Measurements from ENCODE around the gene SHMT1.
A peak's percentile ranks its signal among the peaks of the same experiment; 100 is the strongest.

SHMT1 gene

GRCh38 chr17:18321309-18321708 is 42.0 kb downstream of the SHMT1 start:
- no peak overlapping the region for H3K4me3 ChIP-seq (replicated peaks; ENCODE audit: low read depth, low read length)
- TF ChIP-seq CTCF (IDR thresholded peaks at IDR 0.05; ENCODE audit: low read depth, low read length, missing control alignments) = peak; percentile 25
- no peak for DNase-seq (ENCODE audit: extremely low read depth, low read depth)

- no peak for TF ChIP-seq CTCF (IDR thresholded peaks at IDR 0.05; ENCODE audit: low read depth, low read length, missing control alignments)
- no peak overlapping the region for H3K4me3 ChIP-seq (replicated peaks; ENCODE audit: low read depth, low read length)
- DNase-seq (ENCODE audit: extremely low read depth, low read depth) = no peak
Observed at GRCh38 chr17:18320301-18320700, 43.0 kb downstream of the SHMT1 start.

DNA sequence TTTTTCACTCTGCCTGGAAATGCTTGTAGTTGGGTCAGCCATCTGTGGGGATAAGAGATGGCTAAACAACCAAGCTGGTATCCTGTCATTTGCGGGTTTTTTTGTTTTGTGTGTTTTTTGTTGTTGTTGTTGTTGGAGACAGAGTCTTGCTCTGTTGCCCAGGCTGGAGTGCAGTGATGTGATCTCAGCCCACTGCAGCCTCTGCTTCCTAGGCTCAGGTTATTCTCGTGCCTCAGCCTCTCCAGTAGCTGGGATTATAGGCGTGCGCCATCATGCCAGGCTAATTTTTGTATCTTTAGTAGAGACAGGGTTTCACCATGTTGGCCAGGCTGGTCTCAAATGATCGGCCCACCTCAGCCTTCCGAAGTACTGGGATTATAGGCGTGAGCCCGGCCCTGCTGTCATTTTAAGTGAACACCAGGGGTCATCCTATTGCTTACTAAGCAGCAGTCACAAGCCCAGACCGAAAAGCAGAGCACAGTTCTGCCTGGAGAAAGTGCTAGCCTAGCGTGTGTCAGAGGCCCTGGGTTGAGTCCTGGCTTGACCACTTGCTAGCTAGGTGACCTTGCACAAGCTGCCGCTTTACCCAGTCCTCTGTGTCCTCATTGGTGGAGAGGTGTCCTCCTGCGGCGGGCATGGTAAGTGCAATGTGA is 43.6 kb downstream of the SHMT1 start:
- peak; percentile 29 for DNase-seq (ENCODE audit: extremely low read depth, low read depth)
- 0 out of 2 replicates have a peak overlapping the region, but pooled peaks have one; percentile 17 for H3K4me3 ChIP-seq (replicated peaks; ENCODE audit: low read depth, low read length)
- peak; percentile 47 for TF ChIP-seq CTCF (IDR thresholded peaks at IDR 0.05; ENCODE audit: low read depth, low read length, missing control alignments)

GRCh38 chr17:18318771-18319450 is 44.4 kb downstream of the SHMT1 start:
- no peak for TF ChIP-seq CTCF (IDR thresholded peaks at IDR 0.05; ENCODE audit: low read depth, low read length, missing control alignments)
- peak overlapping the region; percentile 17 for H3K4me3 ChIP-seq (replicated peaks; ENCODE audit: low read depth, low read length)
- DNase-seq (ENCODE audit: extremely low read depth, low read depth) = no peak

GRCh38 chr17:18318117-18318516 is 45.2 kb downstream of the SHMT1 start:
- peak overlapping the region; percentile 17 for H3K4me3 ChIP-seq (replicated peaks; ENCODE audit: low read depth, low read length)
- DNase-seq (ENCODE audit: extremely low read depth, low read depth) = no peak
- no peak for TF ChIP-seq CTCF (IDR thresholded peaks at IDR 0.05; ENCODE audit: low read depth, low read length, missing control alignments)

- DNase-seq (ENCODE audit: extremely low read depth, low read depth) = no peak
- no peak for TF ChIP-seq CTCF (IDR thresholded peaks at IDR 0.05; ENCODE audit: low read depth, low read length, missing control alignments)
- peak overlapping the region; percentile 95 for H3K4me3 ChIP-seq (replicated peaks; ENCODE audit: low read depth, low read length)
Observed at GRCh38 chr17:18315961-18316360, 47.4 kb downstream of the SHMT1 start.

All from HFF-Myc (cell line).